GM21825 (cell line): ENCODE data around the gene SMC2.
A peak's percentile ranks its signal among the peaks of the same experiment; 100 is the strongest.

ENCODE experiments used
- ATAC-seq: cut with Tn5 transposase; IDR thresholded peaks from one replicate; pipeline ENCODE4 v1.9.1; 2021; ENCODE audit warnings: mild to moderate bottlenecking, moderate library complexity; ENCODE audit not compliant: unreplicated experiment

Gene SMC2

DNA sequence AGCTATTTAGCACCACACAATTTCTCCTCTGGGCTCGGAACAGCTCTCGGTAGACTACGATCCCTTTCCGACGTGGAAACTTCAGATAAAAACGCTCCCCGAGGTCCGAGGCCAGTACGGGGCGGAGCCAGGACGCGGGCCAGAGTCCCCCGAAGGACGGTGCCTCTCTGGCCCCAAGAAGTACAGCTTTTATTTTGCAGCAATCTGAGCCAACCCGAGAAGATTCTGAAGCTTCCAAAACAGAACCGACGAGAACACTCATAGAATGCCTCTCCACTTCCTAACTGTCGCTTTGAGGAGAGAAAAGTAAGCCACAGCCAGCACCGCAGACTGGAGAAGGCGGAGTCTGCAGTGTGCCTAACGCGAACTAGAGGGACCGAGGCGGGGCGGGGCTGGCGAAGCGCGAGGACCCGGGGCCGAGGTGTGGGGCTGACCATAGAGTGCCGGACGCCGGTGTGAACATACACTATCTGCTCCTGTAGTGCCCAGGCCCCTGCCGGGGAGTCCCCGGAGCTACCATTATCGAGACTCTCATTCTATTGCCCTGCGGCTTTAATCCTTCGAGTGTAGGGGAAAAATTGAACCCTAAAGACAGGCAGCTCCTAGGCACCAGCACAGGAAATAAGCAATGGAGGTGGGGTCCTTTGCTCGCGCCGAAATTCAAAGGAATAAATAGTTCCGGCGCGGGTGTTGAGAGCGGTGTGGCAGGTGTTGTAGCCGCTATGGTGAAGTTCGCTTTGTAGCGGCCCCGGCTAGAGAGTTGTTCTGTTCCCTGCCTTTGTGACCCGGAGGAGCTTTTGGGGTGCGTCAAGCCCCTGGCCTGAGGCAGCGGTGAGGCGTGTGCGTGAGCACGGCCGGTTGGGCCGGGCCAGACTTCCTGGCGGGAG is at the start of gene SMC2:
TSS of gene SMC2 (plus strand) at position 663 of the 887 bp plus-strand sequence. CDS start 1,076 bp downstream, outside the sequence.
- ATAC-seq = peak; percentile 88

DNA sequence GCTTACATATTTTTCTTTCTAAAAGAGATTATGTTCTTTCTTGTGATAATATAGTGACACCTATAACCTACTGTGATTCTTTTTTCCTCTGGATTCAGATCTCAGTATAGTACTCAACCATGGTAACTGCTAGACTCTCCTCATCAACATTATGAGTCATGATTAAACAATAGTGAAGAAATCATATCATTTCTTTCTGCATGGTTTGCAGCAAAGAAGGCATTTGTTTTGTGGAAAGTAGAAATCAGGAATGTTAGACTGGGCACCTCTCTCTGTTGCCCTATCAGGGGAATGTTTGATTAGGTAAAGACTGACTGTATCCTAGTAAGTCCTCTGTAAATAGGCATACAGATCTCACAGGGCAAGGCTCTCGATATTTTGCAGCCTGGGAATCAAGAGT is 25.6 kb upstream of the SMC2 start:
- no peak for ATAC-seq

DNA sequence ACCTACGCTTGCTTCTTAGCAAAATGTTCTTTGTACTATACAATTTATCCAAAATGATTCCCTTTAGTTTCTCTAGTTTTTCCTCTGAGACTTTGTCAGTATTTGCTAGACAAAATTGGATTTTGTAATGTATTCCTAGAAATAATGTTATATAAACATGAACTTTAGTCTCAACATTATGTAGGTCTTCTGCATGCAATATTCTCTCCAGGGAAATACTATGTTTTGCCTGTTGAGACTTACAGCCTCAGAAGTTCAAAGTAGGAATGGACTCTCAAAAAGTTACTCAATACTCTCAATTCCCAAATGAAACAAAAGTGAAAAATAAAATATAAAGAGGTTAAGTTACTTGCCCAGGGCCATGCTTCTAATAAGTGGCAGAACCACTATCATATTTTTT is 24.8 kb upstream of the SMC2 start:
- no peak for ATAC-seq

DNA sequence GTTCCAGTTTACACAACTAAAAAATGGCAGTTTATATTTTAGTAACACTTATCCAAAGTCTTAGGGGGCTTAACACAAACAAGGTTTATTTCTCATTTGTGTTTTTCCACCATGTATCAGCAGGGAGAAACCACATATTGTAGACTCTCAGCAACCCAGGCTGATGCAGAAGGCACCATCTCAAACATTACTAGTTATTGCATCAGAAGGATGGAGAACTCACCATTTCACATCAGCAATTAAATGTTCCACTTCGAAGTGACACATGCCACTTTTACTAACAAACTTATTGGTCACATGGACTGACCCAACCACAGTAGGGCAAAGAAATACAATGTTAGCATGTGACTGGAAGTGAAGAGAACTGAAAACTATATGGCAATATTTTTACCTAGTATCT is 22.5 kb upstream of the SMC2 start:
- ATAC-seq = no peak

DNA sequence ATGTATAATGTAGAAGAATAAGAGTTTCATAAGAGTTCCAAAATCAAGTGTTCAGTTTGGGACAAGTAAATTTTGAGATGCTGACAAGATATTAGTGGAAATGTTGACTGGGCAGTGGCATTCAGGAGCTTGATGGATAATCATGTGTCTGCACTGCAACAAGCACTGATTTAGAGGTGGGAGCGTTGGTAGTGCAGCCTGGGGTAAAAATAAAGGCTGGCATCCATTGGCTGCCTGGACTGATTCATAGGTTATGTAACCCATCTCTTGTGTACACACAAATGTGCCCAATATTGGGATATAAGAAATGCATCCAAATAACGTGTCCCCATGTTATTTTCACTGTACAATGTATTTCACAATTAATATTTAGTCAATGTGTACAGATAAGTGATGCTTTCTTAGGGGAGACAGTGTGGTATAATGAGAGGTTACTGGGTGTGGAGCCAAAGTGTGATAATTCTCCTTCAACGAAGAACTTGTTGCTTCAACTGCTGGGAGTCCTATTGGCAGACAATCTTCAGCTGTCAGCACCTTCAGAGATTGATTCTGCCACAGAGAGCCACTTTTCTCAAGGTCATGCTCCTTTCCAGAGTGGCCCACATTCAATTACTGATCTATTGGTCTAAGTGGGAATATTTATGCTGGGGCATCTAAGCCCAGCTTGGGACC is 20.9 kb upstream of the SMC2 start:
- ATAC-seq = no peak

DNA sequence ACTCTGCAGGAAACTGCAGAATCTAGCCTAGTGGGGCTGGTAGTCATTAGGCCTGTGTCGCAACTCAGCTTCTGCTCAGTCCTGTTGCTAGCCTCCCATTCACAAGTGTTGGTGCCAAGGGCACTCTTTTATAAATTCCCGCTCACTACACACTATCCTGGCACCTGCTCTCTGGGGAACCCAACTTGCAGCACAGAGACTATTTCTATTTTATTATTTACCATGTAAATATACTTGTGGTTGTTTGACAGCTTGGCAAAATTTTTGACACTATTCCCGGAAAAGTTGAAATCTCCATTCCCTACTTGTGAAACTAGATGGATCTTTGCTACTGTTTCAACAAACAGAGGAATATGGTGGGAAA is 20.4 kb upstream of the SMC2 start:
- ATAC-seq = no peak

DNA sequence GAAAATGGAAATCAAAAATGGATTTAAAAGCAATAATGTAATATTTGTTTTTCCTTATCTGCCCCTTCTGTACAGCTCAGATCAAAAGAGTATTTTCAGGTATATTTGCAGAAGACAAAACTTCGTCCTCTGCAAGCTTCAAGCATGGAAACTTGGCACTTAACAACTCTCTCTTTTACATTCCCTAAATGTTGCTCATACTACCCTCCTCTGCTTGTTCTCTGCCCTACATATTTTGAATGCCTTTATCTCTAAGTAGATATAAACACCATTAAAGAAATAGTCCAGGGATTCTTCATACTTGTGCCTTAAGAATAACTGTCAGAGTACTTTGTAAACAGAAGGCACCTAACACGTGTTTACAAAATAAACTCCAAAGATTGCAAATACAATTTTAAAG is 19.2 kb upstream of the SMC2 start:
- no peak for ATAC-seq

DNA sequence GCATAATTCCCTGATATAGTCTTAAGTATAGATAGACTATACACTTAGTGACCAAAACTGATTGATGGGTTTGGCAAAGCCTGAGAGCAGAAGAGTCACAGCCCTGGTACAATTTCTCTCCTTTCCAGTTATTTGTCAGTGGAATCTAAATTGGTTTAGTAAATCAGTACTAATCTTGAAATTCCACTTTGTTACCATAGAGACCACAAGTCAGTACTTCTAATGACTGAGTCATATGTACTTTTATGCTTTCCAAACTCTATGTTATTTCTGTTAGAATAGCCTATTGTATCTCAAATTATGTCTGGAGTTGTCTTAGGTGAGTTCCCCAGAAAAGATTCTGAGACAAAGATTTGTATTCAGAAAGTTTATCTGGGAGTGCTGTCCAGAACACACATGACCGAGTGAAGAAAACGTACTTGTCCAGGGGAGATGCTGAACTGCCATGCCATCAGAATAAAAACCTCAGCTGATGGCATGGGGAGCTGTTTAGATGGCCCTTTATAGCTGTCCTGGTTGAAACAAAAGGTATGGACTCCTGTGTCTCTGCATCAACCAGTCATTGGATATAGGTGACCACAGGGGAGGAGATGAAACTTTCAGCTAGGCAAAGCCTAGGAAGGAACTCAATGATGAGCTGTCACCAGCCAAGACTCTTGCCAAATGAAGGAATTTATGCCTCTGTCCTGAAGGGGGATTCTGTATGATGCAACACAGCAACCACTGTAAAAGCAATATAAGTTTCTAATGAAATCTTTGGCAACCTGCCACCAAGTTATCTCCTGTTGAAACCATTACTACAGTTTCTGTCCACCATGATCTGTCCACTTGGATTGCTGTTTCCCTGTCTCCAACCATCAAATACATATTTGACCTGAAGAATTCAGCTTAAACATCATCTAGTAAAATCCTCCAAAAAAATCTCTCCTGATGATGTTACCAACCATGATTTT is 18.0 kb upstream of the SMC2 start:
- ATAC-seq = no peak

DNA sequence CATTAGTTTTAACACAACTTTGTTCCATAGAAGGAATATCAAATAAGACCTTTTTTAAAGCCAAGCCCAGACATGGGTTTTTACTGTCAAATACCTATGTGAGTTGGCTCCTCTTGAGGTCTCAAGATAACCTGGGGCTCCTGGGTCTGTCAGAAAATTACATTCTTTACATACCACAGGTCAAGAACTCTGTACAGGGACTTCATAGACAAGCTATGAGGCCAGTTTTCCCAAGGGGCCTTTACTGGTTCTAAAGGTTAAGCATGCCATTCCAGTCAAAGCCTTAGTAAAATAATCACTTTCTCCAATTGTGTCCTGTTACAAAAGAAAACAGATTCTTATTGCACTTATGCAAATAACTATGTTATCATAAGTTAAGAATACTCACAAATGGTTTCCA is 15.5 kb upstream of the SMC2 start:
- no peak for ATAC-seq

DNA sequence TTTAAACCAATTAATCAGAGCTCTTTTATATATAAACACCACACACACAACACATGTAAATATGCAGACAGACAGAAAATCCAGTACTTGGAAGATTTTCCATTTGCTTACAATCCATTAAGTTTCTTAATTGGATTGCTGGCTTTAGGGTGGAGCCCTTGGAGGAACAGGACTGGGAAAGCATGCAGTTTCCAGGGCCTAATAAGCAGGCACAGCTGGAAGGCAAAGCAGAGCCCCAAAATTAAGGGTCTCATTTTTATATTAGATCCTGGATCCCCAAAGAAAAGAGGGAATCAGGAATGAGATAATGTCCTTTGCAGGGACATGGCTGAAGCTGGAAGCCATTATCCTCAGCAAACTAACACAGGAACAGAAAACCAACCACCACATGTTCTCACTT is 13.1 kb upstream of the SMC2 start:
- ATAC-seq = no peak

DNA sequence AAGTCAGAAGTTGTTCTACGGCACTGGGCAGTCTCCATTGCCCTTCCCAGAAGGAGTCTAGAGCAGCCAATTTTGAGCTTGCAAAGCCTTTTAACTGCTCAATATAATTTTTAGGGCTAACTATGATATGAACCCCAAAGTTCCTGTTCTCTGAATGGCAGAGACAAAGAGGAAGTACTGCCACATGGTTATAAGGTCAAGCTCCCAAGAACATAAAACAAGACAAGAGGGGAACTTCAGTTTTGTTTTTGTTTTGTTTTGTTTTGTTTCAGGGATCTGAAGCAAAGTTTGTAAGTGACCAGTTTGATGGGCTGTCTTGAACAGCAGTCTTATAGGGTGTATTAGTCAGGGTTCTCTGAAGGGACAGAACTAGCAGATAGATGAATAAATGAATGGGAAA is 11.9 kb upstream of the SMC2 start:
- no peak for ATAC-seq

DNA sequence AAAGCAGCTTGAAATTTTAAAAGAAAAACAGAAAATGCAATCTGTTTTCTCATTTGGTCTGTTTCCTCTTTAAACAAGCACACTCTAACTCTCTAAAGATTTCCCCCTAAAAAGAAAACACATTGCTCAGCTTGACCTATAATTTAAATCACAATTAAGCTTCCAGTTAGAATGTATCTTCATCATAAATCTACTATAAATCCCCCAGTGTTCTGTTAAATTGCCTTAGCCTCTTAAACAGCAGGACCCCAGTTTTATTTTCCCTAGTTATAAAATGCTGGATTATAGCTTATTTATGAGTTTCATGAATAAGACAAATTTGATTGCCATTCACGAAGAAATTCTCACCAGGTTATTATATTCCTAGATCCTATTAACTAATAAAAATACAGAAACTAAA is 8.6 kb upstream of the SMC2 start:
- no peak for ATAC-seq

DNA sequence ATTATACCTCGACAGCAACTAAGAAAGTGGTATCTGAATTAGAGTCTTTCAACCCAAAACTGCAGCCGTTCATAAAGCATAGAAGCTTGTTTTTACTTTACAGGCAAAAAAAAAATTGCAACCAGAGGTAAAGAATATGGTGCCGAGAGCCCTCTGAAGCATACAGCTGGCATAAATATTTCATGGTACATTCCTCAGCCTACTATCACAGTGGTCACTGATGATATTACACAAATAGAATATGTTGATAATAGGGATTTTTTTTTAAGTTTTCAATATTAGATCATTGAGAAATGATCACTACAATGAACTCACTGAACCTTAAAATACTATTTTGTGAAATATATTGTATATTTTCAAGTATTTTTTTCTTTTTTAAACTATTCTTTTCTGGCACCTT is 6.2 kb upstream of the SMC2 start:
- ATAC-seq = no peak

DNA sequence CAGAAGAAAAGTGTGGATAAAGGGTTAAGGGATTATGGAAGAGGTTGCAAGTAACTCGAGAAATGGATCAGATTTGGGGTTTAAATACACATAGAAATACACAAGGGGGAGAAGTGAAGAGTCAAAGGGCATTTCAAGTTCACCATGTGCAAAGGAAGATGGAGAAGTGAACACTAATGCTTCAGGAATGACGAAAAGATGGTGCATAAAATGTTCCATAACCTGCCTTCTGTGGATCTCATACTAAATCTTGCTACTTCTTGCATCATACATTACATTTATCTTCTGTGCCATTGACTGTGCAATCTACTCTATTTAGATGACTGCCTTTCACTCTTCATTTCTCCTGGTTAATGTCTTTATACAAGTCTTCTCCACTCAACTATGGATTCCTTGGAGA is 5.7 kb upstream of the SMC2 start:
- ATAC-seq = no peak

DNA sequence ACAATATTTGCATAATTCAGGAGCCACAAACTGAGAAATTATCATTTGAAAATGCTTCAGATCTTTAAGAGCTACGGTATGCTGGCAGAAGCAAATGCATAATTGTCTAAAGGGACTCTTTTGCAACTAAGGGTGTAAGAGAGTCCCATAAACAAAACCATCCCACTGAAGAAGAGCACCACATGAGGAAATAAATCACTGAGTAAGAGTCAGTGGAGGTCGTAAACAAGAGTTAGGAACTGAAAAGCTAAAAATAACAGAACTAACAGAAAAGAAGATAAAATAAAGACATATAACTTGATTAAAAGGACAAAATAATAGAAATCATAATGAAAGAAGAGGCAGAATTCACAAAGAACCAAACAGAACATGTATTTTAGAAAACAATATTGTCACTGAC is 3.5 kb upstream of the SMC2 start:
- ATAC-seq = no peak

DNA sequence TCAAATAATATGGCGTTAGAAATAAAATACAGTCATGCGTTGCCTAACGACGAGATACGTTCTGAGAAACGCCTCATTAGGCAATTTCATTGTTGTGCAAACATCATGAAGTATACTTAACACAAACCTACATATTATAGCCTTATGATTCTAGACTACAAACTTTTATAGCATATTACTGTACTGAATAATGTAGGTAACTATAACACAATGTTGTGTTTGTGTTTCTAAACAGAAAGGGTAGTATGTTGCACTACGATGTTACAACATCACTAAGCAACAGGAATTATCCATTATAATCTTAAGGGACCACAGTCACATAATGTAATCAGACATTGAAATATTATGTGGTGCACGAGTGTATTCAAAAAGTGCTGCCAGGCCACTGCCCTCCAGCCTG is 3.0 kb upstream of the SMC2 start:
- ATAC-seq = no peak

DNA sequence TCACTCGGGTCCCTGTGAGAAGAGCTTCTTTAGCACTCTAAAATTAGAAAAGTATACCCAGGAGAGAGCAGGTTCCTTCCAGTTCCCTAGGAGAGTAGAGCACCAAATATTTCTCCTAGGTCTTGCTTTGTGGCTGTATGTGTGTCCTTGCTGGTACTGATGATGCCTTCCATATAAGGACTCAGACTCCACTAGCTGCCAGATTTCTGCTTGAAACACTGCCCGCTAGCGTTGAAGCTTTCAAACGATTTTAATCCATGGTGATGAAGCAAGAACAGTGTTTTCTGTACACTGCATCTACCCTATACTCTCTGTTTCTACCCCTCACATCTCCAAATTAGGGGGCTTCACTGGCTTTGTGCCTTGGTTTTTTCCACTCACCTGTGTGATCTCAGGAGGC is 2.4 kb upstream of the SMC2 start:
- ATAC-seq = peak; percentile 27

DNA sequence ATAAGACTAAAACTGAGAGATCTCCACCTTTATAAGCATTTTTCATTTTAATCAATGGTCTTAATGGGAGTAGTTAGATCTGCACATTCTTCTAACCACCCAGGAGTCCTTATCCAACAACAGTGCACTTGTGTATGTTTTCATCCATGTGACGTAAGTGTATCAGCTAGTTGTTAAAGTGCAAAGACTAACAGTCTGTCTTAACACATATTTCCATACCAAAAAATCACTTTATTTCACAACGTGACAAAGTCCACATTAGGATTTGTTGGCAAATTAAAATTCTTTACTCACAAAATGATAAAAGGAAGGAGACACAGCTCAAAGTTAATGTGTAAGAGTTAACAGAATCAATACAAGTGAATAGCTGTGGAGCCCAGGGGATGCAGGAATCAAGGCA is 1.9 kb upstream of the SMC2 start:
- ATAC-seq = no peak

DNA sequence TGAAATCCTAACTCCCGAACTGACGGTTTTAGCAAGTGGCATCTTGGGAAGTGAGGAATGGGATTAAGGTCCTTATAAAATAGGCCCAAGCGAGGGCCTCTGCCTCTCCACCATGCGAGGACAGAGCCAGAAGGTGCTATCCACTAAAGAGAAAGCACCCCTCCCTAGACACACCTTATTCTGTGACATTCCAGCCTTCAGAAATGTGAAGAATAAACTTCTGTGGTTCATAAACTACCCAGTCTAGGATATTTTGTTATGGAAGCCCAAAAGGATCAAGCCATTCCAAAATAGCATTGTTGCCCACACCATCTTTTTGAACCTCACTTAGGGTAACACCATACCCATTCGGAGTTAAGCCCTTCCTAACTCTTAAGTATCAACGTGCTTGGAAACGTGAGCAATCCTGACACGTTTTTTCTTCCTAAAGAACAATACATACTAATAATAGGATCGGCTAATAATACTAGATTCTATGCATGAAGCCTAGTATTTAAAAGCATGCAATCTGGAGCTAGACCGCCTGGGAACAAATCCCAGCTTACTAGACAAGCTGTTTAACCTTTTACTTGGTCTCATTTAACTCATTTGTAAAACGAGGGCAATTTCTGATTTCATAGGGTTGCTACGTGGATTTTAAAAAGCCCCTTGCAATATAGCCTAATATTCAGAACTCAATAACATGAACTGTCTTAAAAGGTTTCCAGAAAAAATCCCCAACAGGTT is 1.1 kb upstream of the SMC2 start:
- no peak for ATAC-seq

DNA sequence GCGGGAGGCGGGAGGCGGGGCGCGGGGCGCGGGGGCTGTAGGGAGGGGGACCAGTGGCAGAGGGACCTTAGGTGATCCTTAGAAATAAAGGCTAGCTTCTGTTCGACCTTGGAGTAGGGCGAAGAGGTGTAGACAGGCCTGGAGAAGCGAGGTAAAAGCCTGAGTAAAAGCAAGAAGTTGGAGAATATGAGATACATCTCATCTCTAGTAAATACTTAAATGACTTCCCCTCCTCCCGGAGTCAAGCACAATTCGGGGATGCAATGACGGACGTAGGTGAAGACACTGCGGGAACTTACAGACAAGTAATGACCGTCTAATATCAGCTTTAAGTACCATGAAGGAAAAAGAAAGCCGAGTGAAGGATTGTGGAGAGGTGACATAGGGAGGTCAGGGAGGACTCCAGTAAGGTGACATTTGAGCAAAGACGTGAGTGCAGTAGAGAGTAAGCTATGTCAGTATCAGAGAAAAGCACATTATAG is 466 bp downstream of the SMC2 start:
- ATAC-seq = peak; percentile 7

DNA sequence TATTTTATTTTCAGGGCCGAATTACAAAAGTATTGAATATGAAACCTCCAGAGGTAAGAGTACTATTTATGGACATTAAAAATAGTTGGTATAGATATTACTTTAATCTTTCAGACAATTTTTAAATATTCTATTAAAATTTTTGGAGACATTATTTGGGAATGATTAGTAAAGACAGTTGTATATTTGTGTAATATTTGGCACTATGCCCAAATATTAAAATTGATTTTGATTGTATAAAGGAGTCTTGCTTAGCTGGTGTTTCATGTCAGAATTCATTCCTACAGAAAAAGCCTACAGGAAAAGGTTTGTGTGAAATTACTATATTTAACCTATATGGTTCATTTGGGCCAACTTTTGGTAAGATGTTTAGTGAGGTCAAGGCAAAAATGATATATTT is 5.5 kb downstream of the SMC2 start:
- ATAC-seq = no peak
